Inflammatory macrophage treated with lipopolysaccharide for 1 hour (primary cell): ENCODE measurements around the gene ACLY.
"Not testable (repeated sequence)": the region's sequence is repeated elsewhere in the genome, so short reads cannot be mapped to it uniquely, and the experiment has no call there.

Source experiments
- DNase-seq, 2 donors: peaks; one replicate each; pipeline ENCODE4 v3.0.0-alpha.2; 2020 to 2022

The ACLY gene

DNA sequence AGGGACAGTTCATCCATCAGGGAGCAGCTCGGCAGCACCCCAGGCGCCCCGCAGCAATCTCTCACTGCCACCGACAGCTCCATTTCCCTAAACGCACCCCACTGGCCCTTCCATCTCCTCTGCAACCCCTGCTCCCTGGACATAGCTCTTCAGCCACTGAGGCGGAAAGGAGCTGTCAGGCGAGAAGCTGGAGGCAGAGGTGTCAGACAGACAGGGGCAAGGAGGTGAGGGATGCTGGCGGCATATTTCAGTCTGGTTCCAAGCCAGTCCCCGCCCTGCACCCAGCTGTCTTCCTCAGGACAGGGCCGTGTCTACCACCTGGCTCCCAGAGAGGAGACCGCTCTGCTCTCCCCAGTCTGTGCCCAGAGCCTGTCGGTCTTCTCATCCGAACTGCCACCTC is 9.7 kb downstream of the ACLY start:
- no peak for DNase-seq

DNA sequence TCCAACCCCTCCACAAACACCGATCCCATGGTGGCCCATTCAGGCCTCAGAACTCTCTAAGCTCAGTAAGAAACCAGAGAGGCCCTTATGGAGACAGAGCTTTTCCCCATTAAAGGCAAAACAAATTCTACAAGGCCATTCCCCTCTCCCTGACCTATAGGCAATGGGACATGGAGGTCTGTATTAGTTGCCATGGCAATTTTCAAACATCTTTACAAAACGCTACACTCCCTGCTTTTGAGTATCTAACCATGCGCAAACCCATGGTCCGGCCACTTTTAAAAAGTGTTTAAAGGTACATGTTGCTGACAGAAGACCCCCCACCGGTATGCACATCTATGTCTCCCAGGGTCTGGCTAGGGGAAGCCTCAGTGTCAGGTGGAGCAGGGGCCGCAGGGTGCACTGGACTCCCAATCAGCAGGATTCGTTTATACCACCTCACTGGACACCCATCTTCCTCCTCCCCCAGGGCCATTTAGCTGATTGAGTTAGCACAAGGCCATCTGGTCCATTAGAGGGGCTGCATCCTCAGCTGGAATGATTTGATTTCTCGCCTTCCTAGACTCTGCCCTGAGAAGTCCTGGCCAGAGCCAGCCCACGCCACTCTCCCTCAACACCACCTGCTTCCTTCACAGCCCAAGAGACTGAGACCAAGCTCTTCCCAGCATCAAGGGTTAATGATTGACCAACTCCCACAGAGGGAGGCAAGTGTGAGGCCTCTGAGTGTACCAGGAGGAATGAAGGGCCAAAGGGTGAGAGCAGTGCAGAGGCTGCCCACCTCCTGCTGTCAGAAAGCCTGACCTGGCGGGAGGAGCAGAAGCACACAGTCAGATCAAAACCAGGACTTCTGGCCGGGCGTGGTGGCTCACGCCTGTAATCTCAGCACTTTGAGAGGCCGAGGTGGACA is 10.9 kb downstream of the ACLY start:
- DNase-seq, result no peak

DNA sequence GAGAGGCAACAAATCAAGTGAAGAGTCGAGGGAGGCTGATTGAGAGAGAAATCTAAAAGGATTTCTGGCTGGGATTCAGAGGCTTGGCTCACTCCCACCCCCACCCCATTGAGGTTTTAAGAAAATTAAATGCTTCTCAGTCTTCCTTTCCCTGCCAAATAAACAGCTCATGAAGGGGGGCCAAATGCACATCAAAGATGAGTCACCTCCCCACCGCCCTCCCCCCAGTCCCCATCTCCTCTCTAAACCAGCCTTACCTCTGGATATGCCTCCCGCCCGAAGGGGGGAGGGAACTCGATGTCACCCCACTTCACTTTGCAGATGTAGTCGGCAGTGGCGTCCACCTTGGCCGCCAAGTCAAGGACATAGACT is 11.6 kb downstream of the ACLY start:
- DNase-seq, result no peak

DNA sequence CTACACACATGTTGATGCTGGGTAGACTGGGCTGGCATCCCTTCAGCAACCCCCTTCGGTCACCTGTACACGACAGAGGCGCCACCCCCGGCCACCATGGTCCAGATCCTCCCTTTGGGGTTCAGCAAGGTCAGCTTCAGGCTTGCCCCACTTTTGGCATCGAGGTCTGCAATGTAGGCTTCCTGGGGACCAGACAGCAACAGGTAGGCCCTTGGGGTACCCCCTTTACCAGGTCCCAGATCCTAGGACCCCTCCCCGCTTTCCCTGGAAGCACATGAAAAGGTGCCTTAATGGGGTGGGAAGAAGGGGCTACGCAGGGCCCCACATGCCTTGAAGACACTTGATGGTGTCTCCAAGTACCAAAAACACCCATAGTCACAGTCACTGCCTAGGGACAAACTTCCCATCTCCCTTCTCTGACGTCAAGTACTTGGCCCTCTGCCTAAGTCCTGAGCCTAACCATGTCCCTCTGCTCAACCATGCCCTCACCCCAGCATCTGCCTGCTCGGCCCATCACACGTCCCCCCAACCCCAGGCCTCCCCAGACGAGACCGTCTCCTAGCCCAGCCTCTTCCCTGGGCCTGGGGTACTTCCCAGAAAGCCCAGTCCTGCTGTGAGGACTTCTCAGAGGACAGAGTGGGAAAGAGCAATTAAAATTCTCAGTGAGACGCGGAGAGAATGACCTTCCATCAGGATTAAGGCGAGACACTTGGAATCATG is 12.1 kb downstream of the ACLY start:
- no peak for DNase-seq

DNA sequence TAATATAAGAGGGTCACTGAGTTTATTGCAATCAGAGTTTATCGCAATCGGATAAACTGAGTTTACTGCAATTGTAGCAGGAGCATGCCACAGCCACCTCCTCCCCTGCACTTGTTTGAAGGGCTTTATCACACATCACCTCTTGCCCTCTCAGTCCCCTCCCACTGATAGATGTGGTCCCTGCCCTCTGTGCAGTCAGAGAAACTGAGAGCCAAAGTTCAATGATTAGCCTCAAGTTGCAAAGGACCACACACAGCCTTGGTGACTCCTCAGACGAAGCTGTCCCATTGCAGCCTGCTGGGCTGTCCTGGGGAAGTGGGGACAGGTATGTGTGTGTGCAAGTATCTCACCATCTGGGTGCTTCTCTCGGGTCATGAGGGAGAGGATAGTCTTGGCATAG is 13.6 kb downstream of the ACLY start:
- DNase-seq, result no peak

- no peak for DNase-seq
These were observed 14.4 kb downstream of the ACLY start for GRCh38 chr17:41904242-41904841.

- DNase-seq, result no peak
These were observed 17.1 kb downstream of the ACLY start for GRCh38 chr17:41901646-41902045.

- DNase-seq, result no peak
These were observed 22.0 kb downstream of the ACLY start for GRCh38 chr17:41896726-41897125.

GRCh38 chr17:41895617-41896016 is 23.1 kb downstream of the ACLY start:
- no peak for DNase-seq

- no peak for DNase-seq
These were observed 23.9 kb downstream of the ACLY start for GRCh38 chr17:41894791-41895331.

GRCh38 chr17:41893384-41893783 is 25.4 kb downstream of the ACLY start:
- no peak for DNase-seq

DNA sequence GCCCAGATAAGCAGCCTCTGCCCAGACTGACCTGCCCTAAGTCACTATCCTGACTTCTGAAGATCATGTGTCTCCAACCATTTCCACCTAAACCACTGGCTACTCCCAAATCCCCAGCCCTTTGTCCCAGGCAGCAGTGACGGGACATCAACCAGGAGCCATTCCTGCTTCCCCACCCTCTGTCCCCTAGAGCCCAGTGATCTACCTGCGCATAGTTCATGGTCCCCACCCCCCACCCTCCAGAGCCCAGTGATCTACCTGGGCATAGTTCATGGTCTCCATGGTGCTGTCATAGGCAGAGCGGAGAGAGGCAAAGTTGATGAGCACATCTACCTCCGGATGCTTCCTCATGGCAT is 26.8 kb downstream of the ACLY start:
- DNase-seq, result no peak

- no peak for DNase-seq
These were observed 27.4 kb downstream of the ACLY start for GRCh38 chr17:41891135-41892020.

DNA sequence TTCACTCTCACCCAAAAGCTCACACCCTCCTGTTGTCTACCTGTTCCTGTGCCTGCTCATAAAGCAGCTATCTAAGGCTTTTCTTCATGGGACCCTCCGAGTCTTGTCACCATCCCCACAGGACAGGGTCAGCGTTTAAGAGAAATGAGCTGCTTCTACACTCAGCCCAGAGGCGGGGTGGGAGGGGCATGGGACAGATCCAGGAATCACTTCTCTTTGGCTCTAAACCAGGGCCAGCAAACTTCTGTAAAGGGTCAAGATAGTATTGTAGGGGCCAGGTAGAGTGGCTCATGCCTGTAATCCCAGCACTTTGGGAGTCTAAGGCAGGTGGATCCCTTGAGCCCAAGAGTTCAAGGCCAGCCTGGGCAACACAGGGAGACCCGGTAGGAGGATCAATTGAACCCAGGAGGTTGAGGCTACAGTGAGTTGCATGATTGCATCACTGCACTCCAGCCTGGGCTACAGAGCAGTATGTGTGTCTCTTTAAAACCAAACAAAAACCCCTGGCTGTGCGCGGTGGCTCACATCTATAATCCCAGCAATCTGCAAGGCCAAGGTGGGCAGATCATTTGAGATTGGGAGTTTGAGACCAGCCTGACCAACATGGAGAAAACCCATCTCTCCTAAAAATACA is 30.3 kb downstream of the ACLY start:
- no peak for DNase-seq

GRCh38 chr17:41885733-41886132 is 33.0 kb downstream of the ACLY start:
- no peak for DNase-seq

DNA sequence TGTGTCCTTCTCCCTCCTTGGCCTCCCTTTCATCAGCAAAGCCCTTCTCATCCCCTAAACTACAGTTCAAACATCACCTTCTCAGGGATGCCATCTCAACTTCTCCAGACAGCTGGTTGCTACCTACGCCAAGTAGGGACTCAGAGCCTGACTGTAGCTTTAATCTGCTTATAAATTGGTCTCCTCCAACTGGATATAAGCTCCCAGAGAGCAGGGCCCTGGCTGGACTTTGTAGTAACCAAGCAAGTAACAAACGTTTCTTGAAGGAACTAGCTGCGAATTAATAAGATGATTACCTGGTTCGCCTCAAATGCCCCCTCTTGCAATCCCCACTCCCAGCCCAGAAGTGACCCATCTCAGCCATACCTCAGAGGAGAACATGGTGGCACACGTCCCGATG is 36.0 kb downstream of the ACLY start:
- no peak for DNase-seq

DNA sequence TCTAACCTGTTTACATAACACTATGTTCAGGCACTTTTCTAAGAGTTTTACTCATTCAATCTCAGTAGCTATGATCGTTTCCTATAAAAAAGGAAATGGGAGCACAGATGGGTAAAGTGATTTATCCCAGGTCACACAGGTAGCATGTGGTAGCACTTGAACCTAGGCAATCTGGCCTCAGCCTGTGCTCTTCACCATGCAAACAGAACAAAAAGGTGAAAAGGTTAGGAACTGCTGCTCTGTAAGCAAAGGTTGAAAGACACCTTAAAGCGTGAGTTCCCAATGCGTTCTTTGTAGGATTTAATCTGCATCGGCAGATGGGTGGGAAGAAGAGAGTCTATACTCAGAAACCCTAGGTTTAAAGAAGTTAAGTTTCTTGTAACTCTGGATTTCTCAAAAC is 38.6 kb downstream of the ACLY start:
- DNase-seq, result no peak

- not testable (repeated sequence) for DNase-seq
These were observed 44.5 kb downstream of the ACLY start for GRCh38 chr17:41874293-41874670.

DNA sequence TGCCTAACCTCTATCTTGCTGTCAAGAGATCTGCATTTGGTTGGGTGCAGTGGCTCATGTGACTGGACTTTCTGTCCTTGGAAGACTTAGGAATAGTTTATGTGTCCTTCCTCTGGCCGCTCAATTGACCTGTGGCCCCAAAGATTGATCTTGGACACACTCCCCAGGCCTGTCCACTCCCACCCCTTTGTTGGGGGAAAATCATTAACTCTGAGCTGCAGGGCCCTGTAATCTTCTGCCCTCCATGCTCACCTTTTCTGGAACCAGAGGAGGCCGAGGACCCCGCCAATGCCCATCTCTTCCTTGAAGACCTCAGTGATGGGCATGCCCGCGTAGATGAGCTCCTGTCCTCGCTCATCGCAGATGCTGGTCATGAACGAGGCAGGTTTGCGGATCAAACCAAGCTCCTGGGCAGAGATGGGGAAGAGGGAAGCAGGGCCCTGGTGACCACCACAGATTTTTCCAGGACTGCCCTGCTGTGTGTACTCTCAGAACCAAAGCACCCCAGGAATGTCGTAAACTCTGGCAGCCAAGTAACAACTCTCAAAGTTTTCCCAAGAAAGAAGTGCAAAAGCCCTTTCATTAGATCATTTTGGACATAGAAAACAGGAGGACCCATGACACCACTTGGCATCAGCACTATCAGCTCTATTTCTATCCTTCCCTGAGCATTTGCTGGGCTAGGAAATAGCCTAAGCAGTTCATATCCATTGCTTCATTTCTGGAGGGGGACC is 45.0 kb downstream of the ACLY start:
- DNase-seq, result no peak

- no peak for DNase-seq
These were observed 47.0 kb downstream of the ACLY start for GRCh38 chr17:41871789-41872188.

DNA sequence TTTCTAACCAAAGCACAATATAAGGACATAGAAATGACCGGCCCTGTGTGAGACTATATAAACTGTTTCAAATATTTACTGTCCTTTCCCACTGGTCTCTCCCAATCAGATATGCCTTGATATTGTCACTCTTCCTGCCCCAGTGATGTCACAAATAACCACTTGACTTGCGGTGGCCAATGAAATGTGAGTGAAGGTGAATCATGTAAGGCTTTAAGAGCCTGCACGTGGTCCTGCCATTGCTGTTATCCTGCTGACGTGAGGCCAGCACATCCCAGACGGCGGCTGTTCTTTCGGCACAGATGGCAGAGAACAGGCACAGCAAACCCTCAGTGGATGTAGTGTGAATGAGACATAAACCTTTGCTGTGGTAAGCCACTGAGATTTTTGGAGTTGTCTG is 48.1 kb downstream of the ACLY start:
- no peak for DNase-seq

- DNase-seq, result no peak
These were observed 48.7 kb downstream of the ACLY start for GRCh38 chr17:41870097-41870496.
